ENCODE measurements around the gene TBL1X.
"Not testable (repeated sequence)": the region's sequence is repeated elsewhere in the genome, so short reads cannot be mapped to it uniquely, and the experiment has no call there.

The TBL1X gene

GRCh38 chrX:9500584-9500983 is 35.7 kb downstream of the TBL1X start:
- no peak for DNase-seq

GRCh38 chrX:9501362-9501761 is 36.5 kb downstream of the TBL1X start:
- DNase-seq: no peak

- no peak for DNase-seq
These were observed 38.4 kb downstream of the TBL1X start for GRCh38 chrX:9503261-9503660.

DNA sequence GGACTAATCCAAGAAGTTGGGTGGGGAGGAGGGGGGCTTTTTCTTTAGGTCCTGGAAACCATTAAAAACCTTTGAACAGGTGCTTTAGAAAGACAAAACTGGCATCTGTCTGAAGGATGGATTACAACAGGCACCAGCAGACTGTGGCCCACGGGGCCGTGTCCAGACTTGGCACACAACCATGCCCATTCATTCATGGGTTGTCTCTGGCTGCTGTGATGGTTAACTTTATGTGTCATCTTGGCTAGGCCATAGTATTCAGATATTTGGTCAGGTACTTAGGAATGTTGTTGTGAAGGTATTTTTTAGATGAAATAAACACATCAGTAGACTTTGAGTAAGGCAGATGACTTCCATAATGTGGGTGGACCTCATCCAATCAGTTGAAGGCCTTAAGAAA is 45.5 kb downstream of the TBL1X start:
- no peak for DNase-seq

- no peak for DNase-seq
These were observed 46.1 kb downstream of the TBL1X start for GRCh38 chrX:9510980-9511379.

DNA sequence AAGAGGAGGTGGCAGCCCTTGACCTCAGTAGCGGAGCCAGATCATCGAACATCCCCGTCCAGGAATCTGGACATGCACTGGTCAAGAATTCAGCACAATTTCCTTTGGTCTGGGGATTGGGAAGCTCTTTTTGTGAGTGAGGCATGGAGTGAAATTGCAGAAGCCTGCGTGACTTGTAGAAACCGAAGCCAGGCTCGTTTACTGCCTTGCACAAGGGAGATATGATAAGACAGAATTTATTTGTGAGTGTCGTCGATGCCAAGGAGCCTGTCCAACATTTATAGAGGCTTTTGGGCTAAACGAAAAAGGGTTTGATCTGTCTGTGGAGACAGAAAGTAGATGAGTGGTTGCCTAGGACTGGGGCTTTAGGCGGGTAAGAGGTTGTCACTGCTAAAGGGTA is 50.6 kb downstream of the TBL1X start:
- DNase-seq: no peak

- no peak for DNase-seq
These were observed 51.2 kb downstream of the TBL1X start for GRCh38 chrX:9515973-9516538.

DNA sequence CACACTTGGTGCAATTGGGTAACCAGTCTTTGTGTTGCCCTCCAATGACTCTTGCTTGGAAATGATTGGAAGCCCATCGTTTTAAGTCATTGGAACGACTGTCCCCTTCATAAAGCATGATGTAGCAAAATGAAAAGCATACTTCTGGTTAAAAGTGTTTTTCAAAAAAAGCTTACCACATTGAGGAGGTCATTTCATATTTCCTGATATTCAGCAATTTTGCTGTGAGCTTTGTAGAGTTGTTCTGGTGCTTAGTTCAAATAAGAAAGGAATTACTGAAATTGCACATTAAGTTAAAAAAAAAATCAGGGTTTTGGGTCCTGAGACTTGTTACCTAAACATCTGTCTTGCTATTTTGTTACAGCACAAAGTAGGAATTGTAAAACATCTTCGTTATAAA is 51.8 kb downstream of the TBL1X start:
- DNase-seq: no peak

GRCh38 chrX:9518051-9518450 is 53.2 kb downstream of the TBL1X start:
- DNase-seq: no peak

GRCh38 chrX:9518889-9519288 is 54.0 kb downstream of the TBL1X start:
- DNase-seq: no peak

DNA sequence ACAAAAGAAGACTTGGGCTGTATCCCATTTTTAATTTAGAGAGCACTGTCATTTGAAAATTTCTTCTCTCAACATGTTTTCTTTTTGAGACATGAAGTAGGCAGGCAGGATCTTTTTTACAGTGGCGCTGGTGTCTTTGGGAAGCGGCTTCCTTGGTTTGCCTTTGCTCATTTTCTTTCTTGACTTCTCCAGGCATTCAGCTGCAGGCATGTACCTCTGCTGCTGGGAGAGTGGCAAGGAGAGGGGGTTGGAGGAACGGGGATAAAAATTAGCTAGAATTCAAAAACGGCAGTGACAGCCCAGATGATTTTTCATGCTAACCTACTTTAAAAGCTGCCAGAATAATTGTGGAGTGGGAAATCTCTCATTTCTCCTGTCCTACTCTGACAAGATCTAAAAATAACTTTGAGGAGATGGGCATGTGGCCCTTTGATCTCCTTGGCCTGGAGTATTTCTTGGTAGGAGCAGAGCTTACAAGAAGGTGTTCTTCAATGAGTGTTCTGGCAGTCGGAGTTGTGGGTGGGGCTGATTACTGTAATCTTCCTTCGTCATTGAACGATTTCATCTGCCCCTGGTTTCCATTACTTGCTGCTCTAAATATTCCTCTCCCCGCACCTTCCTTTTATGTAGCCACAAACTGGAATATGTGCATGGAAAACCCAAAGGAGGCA is 54.8 kb downstream of the TBL1X start:
- no peak for DNase-seq

DNA sequence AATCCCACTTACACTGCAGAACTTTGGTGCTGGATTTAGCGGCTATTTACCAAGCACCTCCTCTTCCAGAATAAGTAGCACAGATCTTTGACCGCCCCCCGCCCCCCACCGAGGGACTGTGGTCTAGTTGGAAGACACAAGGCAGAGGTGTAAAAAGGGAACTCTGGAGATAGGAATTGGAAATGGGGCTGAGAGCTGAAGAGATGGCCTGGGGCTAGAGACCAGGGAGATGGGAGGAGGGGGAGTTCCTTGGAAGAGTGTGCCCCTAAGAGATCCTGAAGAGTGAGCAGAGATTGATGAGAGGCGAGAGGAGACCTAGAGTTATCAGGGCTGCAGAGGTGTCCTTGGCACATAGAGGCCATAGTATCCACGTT is 55.3 kb downstream of the TBL1X start:
- no peak for DNase-seq

DNA sequence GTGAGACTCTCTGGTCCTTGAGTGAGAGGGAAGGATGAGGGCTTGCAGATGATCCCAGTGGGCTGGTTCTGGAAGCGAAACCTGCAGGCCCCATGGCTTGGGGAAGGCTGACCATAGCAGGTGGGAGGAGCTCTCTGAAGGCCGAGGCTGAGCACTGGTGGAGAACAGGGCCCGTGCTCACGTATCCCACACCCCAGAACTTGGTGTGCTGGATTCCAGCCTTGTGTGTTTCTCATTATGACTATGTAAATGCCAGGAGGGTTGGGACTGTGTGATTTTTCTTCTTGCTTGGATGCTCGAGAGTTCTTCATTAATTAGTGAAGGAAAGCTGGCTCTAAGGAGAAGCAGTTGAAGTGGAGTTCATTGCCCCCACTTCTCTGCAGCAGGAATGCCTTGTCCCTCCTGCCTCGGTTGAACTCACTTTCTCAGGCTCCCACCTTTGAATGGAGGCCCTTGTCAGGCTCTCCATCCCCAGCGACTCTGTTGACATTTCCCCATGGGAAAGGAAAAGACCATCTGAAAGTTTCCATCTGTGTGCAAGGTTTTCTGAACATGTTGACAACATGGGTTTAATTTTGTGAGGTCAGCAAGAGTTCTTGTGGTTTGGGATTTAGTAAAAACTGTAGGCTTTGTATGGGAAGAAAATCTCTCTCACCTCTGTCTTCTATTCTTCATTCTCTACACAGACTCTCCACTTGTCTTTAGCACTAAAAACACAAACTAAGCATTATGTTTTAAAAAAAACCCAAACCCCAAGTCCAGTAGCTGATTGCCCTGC is 57.7 kb downstream of the TBL1X start:
- DNase-seq: no peak

DNA sequence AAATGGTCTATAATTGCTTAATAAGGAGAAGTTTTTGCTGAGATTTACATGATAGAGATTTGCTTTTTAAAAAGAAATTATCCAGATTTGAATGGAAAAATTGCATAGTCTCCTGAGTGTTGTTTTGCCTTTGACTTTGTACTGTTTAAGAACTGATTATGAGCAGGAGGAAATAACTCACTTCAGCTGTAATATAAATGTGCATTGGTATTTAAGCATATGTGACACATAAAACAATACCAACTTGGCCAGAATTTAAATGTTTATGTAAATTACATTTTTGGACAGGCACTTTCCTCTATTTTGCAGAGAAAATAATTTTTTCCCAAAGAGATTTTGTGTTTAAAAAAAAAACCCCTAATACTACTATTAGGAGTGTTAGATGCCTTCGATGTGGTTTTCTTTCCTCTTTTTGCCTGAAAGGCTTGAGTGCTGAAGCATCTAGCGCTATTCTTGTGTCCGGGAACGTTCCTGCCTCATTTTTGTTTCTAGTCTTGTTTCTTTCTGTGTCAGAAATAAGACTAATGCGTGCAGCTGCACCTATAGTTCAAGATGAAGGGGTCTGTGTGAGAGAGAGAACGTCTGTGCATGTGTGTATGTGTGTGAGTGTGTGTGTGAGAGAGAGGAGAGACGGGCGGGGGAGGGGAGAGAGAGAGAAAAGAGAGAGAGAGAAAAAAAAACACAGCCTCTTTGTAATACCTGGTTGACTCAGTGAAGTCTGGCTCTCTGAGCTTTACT is 60.8 kb downstream of the TBL1X start:
- DNase-seq: no peak

DNA sequence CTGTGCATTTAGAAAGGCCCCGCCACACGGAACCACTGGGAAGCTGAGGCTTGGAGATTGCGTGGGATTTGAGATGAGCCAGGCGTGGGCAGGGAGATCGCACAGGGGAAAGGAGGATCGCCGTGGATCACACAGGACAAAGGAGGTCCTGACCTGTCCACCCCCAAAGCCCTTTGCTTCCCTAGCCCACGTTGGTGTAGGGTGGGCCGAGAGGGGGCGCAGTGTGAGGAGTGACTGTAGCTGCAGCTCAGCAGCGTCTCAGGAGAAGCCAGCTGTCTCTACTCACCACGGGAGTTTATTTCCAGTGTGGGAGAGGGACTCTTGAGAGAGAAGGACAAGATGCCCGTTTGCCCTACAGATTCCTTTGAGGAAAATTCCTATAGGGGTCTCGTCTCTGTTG is 62.1 kb downstream of the TBL1X start:
- no peak for DNase-seq

DNA sequence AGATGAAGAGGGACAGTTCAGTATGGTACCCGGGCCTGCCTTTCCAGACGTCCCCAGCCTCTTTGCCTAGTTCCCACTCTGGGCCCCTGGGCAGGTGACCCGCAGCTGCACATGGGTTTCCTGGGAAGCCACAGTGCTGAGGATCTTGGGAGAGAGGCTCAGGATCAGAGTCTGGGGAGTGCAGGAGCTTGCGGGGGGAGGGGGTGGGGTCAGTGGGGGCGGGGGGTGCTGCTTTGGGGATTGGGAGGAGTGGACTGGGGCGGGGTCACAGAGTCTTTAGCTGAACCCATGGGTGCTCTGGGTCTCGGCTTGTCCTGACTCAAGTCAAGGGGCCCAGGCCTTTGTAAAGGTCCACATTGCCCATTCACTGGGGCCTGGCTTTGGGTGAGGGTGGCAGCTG is 63.6 kb downstream of the TBL1X start:
- DNase-seq: no peak

DNA sequence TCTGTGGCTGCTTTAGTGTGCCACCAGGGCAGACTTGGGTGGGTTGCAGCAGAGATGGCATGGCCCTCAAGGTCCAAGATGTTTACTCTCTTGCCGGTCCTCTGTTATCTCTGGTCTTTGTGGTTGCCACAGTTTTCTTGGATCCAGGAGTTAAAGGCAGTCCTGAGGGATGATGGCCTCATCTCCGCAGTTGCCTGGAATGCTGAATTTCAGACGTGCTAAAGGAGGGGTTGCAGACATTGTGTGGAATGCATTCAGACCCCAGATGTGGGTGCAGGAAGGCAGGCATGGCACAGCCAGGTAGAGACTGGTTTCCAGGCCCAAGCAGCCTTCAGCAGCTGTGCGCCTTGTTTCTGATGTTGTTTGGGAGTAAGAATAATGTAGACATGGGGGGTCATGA is 64.4 kb downstream of the TBL1X start:
- no peak for DNase-seq

DNA sequence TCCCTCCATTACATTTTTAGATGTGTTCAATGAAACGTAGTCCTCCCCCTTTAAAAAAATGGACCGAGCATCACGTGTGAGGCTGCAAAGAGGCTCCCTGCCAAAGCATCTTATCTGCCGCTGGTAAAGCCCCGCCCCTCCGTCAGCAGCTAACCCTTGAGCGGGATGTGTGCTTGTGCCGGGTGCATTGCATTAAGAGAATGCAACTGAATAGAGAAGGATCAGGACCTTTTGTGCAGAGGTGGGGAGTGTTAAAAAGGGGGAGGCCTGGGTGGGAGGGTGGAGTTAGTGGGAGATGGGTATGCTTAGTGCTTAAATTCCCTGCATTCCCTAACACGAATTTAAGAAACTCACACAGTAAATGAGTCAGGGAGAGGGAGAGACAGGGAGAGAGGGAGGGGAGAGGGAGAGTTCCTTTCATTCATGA is 66.0 kb downstream of the TBL1X start:
- peak; percentile 65 for DNase-seq

- DNase-seq: no peak
These were observed 67.5 kb downstream of the TBL1X start for GRCh38 chrX:9532349-9532748.

DNA sequence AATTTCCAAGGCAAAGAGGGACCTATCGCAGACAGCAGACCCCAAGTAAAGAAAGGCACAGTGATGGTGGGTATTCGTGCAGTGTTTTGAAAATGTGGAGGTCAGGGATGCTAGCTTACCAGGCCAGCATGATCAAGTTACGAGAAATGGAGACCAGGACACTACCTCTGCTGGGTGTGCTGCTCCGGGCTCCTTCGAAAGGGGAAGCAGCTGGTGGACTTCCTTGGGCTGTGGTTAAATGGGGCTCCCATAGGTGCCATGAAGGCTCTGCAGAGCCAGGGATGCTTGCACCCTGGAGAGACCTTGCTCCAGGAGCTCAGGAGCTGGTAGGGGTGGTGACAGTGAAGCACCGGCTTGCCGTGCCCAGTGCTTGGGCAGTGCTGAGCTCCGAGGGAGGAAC is 68.8 kb downstream of the TBL1X start:
- no peak for DNase-seq

DNA sequence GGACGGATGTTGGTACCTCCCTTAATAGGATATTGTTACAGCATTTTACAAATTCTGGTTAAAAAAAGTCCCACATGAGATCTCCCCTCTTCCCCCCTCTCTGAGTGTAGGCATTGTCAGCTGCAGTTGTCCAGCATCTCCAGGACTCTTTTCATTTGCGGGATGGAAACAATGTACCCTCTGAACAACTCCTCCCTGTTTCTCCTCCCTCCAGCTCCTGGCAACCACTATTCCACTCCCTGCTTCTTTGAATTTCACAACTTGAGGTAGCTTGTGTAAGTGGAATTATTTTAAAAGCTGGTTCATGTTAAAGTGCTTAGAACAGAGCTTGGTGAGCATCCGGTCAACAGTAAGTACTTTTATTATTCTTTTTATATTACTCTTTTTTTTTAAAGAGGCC is 69.8 kb downstream of the TBL1X start:
- no peak for DNase-seq

DNA sequence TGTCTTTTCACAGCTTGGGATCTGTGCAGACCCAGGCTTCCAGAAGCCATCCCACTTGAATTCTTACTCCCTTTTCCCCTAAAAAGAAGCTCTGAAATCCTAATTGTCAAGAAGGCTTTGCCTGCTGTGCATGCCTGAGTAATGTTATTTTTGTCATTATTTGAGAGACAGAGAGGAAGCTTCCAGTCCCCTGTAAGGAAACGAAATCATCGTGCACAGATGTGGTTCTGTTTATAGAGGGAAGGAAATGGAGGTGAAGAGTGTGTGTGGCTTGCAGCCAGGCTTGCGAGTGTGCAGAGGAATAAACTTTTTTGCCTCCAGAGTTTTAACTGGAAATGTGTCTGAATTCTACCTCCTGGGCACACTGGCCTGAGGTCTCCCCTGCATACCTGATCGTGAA is 70.2 kb downstream of the TBL1X start:
- no peak for DNase-seq

DNA sequence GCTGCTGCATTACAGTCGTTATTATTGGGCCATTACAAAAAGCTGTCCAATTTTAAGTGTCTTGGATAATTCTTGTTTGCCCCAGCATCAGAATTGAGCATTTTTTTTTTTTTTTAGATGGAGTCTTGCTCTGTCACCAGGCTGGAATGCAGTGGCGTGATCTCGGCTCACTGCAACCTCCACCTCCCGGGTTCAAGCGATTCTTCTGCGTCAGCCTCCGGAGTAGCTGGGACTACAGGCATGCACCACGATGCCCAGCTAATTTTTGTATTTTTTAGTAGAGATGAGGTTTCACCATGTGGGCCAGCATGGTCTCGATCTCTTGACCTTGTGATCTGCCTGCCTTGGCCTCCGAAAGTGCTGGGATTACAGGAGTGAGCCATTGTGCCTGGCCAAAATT is 71.3 kb downstream of the TBL1X start:
- not testable (repeated sequence) for DNase-seq

- DNase-seq: no peak
These were observed 72.9 kb downstream of the TBL1X start for GRCh38 chrX:9537781-9538180.

Measured in CD4-positive, alpha-beta T cell treated with Interferon gamma for 1 hour (primary cell).